SK-N-SH treated with all-trans-retinoic acid at 6 μM for 48 hours (cell line): Measurements from ENCODE around the gene S100A3.

Experiments used
- ARNTL ChIP-seq: fragments of 450-650 bp; formaldehyde crosslinking; IDR thresholded peaks from 2 replicates; pipeline ENCODE4 v1.5.0; 2020; ENCODE audit warnings: low read depth, mild to moderate bottlenecking, moderate library complexity, borderline replicate concordance
- PATZ1 ChIP-seq: fragments of 250-450 bp; sonication (Bioruptor Pico); IDR thresholded peaks from 2 replicates; pipeline ENCODE4 v1.8.0; 2020; ENCODE audit warnings: mild to moderate bottlenecking, moderate library complexity, borderline replicate concordance
- PPARA ChIP-seq: fragments of 250-450 bp; sonication (Bioruptor Pico); IDR thresholded peaks from 2 replicates; pipeline ENCODE4 v1.5.0; 2020; ENCODE audit warnings: mild to moderate bottlenecking, borderline replicate concordance
- SNAI2 ChIP-seq: fragments of 250-450 bp; sonication (Bioruptor Pico); IDR thresholded peaks from 2 replicates; pipeline ENCODE4 v1.5.0; 2020; ENCODE audit warnings: mild to moderate bottlenecking, moderate library complexity
- TCF4 ChIP-seq: fragments of 250-450 bp; sonication (Bioruptor Pico); IDR thresholded peaks from 2 replicates; pipeline ENCODE4 v1.8.0; 2021; ENCODE audit warnings: mild to moderate bottlenecking, moderate library complexity, borderline replicate concordance
- TOX ChIP-seq: fragments of 250-450 bp; sonication (Bioruptor Pico); IDR thresholded peaks from 2 replicates; pipeline ENCODE4 v1.8.0; 2021; ENCODE audit warnings: mild to moderate bottlenecking, moderate library complexity, borderline replicate concordance
- ZC3H10 ChIP-seq: fragments of 250-450 bp; sonication (Bioruptor Pico); IDR thresholded peaks from 2 replicates; pipeline ENCODE4 v1.5.1; 2021; ENCODE audit warnings: mild to moderate bottlenecking, moderate library complexity
- ZFP3 ChIP-seq: fragments of 250-450 bp; sonication (Bioruptor Pico); IDR thresholded peaks from 2 replicates; pipeline ENCODE4 v1.5.0; 2020; ENCODE audit warnings: mild to moderate bottlenecking, moderate library complexity
- TF ChIP-seq, protein P1 (sequence below): fragments of 250-450 bp; sonication (Bioruptor Pico); IDR thresholded peaks from 2 replicates; pipeline ENCODE4 v1.5.1; 2020; ENCODE audit warnings: low read depth, mild to moderate bottlenecking, moderate library complexity

GRCh38 chr1:153565529-153566374 lies 16.7 kb upstream of the S100A3 start, which contains the start of gene S100A2:
- TF ChIP-seq TOX (CRISPR knock-in tag), result peak; percentile 67; the same call in 1 of the 2 replicates
- TF ChIP-seq ZFP3, result peak; percentile 75
- TF ChIP-seq PPARA (CRISPR knock-in tag), result no peak
- TF ChIP-seq ARNTL (CRISPR knock-in tag), result no peak
- no peak for TF ChIP-seq ZC3H10
- TF ChIP-seq TCF4 (CRISPR knock-in tag), result no peak
- TF ChIP-seq, protein P1, sequence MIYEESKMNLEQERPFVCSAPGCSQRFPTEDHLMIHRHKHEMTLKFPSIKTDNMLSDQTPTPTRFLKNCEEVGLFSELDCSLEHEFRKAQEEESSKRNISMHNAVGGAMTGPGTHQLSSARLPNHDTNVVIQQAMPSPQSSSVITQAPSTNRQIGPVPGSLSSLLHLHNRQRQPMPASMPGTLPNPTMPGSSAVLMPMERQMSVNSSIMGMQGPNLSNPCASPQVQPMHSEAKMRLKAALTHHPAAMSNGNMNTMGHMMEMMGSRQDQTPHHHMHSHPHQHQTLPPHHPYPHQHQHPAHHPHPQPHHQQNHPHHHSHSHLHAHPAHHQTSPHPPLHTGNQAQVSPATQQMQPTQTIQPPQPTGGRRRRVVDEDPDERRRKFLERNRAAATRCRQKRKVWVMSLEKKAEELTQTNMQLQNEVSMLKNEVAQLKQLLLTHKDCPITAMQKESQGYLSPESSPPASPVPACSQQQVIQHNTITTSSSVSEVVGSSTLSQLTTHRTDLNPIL (CRISPR knock-in tag), result no peak
- no peak for TF ChIP-seq SNAI2
- TF ChIP-seq PATZ1 (CRISPR knock-in tag), result peak; percentile 60; the same call in 1 of the 2 replicates
